Measurements from ENCODE around the gene MARK3. TPM values are rescaled to one million over a fixed set of nuclear protein-coding genes. Genes with fewer than 3 reads are reported as not detected.

MARK3 gene
- total and polyA plus RNA-seq, 2 of the 13 experiments (the other 11 are each of a cell fraction or from before 2014, with no cell fraction given): 47.7 to 56.6 TPM

GRCh38 chr14:103545915-103546651 is 160.9 kb downstream of the MARK3 start:
- BruUV-seq (replicated peaks): no TSS peak
- ChIA-PET POLR2A (interaction anchor here (1.3 kb wide), 1 partner anchor 18 kb away, joined by 4 read pairs; no protein-coding TSS in a partner anchor), CTCF (ENCODE audit: low intra/inter-chr PET ratio, low total read pairs) (interaction anchor here (0.7 to 2.8 kb wide), 3 partner anchors 27 to 50 kb away, joined by 3 to 38 read pairs (median 31); no protein-coding TSS in a partner anchor)
- H3K4me2 ChIP-seq (ENCODE audit: low read depth, low read length): no peak overlapping the region
- no peak for TF ChIP-seq STAT5B (CRISPR knock-in tag; IDR thresholded peaks at IDR 0.05)
- no peak for TF ChIP-seq TOPORS (CRISPR knock-in tag; IDR thresholded peaks at IDR 0.05)
- no peak for TF ChIP-seq HCFC1 (IDR thresholded peaks at IDR 0.05; ENCODE audit: low read depth, low read length)
- TF ChIP-seq ELF1 (CRISPR knock-in tag; IDR thresholded peaks at IDR 0.05): no peak
- no peak for TF ChIP-seq ZFYVE20 (CRISPR knock-in tag; IDR thresholded peaks at IDR 0.05; ENCODE audit: borderline replicate concordance, low read depth)
- TF ChIP-seq ZNF547 (CRISPR knock-in tag; IDR thresholded peaks at IDR 0.05): no peak
- TF ChIP-seq ZNF569 (CRISPR knock-in tag; IDR thresholded peaks at IDR 0.05; ENCODE audit: borderline replicate concordance): no peak
- no peak for TF ChIP-seq JUN (CRISPR knock-in tag; IDR thresholded peaks at IDR 0.05)
- TF ChIP-seq KIAA2018 (CRISPR knock-in tag; IDR thresholded peaks at IDR 0.05; ENCODE audit: borderline replicate concordance): no peak
- TF ChIP-seq ZNF234 (CRISPR knock-in tag; conservative IDR thresholded peaks at IDR 0.05): no peak
- TF ChIP-seq DPF2 (CRISPR knock-in tag; IDR thresholded peaks at IDR 0.05; ENCODE audit: borderline replicate concordance, low read depth): no peak
- TF ChIP-seq ZBTB43 (CRISPR knock-in tag; conservative IDR thresholded peaks at IDR 0.05): no peak
- no peak for TF ChIP-seq POLR2A (IDR thresholded peaks at IDR 0.05; ENCODE audit: insufficient read depth in 1 of 2, low read depth in 2 of 2, low read length in 2 of 2)
- TF ChIP-seq MED1 (CRISPR knock-in tag; IDR thresholded peaks at IDR 0.05): no peak
- TF ChIP-seq SNAI1 (CRISPR knock-in tag; IDR thresholded peaks at IDR 0.05; ENCODE audit: borderline replicate concordance): no peak
- no peak for TF ChIP-seq KLF13 (CRISPR knock-in tag; IDR thresholded peaks at IDR 0.05)
- no peak overlapping the region for H3K27ac ChIP-seq (ENCODE audit: extremely low read length, insufficient read depth, low read length)
- H3K36me3 ChIP-seq (replicated peaks in 1 of 2; ENCODE audit: control insufficient read depth in 1 of 2, insufficient read depth in 2 of 2, low read length in 2 of 2): no peaks in the 10 kb centered on the region
- peaks cover 2 to 13% of the 10 kb centered on the region in 2 experiments; a peak in 2 of 5 replicates for H3K27me3 ChIP-seq (ENCODE audit: control insufficient read depth in 1 of 2, insufficient read depth in 2 of 2, low read length in 2 of 2)
- ATAC-seq: no peak
- no peaks in the 10 kb centered on the region for H3K79me2 ChIP-seq (ENCODE audit: insufficient read depth, low read length)
- no peak overlapping the region for H3K9ac ChIP-seq (ENCODE audit: insufficient read depth, low read depth, low read length)
- DNase-seq (ENCODE audit: low spot score): no peak
- FAIRE-seq: no peak
- H3K4me1 ChIP-seq (ENCODE audit: insufficient read depth, low read length): peaks cover 49% of the 10 kb centered on the region
- no peak overlapping the region for H2AFZ ChIP-seq (ENCODE audit: low read length)
- in situ Hi-C loops (cut with HindIII; ENCODE audit: extremely low pct_ligation_motif_present, low pct_unique_long_range_greater_than_20kb): loop anchor here (5.0 kb wide), 1 partner anchor 44 kb away; no protein-coding TSS in a partner anchor
- no peaks in the 10 kb centered on the region for H3K9me3 ChIP-seq (ENCODE audit: low read length)
- H3K4me3 ChIP-seq (replicated peaks in 1 of 3; ENCODE audit: insufficient read depth in 1 of 3, low read depth in 2 of 3, low read length in 3 of 3): no peak overlapping the region
- 72% methylated on average over 21 of the region's 27 CpGs for WGBS (ENCODE audit: low lambda C conversion rate)
- no peaks in the 10 kb centered on the region for H4K20me1 ChIP-seq (ENCODE audit: insufficient read depth, low read length)
- intact Hi-C loops (cut with micrococcal nuclease; ENCODE audit: unreplicated experiment): loop anchor here (1.0 kb wide), 2 partner anchors 28 to 46 kb away; no protein-coding TSS in a partner anchor
